Upper lobe of left lung (tissue), 6 donors: Measurements from ENCODE around the gene DIP2C. TPM values are rescaled to one million over a fixed set of nuclear protein-coding genes. Genes with fewer than 3 reads are reported as not detected.

Experiments used
- ATAC-seq, 2 donors: fragments of 200-7000 bp; cut with Tn5 transposase; one replicate each; pipeline ENCODE4 v1.9.1; 2022; ENCODE audit warnings: mild to moderate bottlenecking in 2 of 2, moderate library complexity in 2 of 2; ENCODE audit not compliant: low FRiP score in 2 of 2
- DNase-seq, 2 donors: peaks; one replicate each; pipeline ENCODE4 v3.0.0-alpha.2; 2019 to 2020
- H3K27ac ChIP-seq, 4 donors: fragments of 200-600 bp; sonication (generic); one replicate each; pipeline ENCODE4 v1.5.1; 2016 to 2019
- H3K27me3 ChIP-seq, 4 donors: fragments of 200-600 bp; sonication (generic); one replicate each; pipeline ENCODE4 v1.5.1; 2017 to 2019
- H3K36me3 ChIP-seq, 4 donors: fragments of 200-600 bp; sonication (generic); one replicate each; pipeline ENCODE4 v1.5.1; 2016 to 2019
- H3K4me1 ChIP-seq, 4 donors: fragments of 200-600 bp; sonication (generic); one replicate each; pipeline ENCODE4 v1.5.1; 2018 to 2019
- H3K4me3 ChIP-seq, 4 donors: fragments of 200-600 bp; sonication (generic); one replicate each; pipeline ENCODE4 v1.5.1; 2017 to 2019; ENCODE audit warnings: mild to moderate bottlenecking in 2 of 4, moderate library complexity in 1 of 4
- H3K9me3 ChIP-seq, 4 donors: fragments of 200-600 bp; sonication (generic); one replicate each; pipeline ENCODE4 v1.5.1; 2018 to 2019
- CTCF ChIP-seq, 6 experiments: fragments of 450-650 bp in 4 of 6; fragments of 200-600 bp in 2 of 6; sonication (generic) in 2 of 6; IDR thresholded peaks; one replicate each; pipeline ENCODE4 v1.5.1; 2016 to 2019; ENCODE audit warnings: antibody characterized with exemption in 6 of 6
- EP300 ChIP-seq, 4 donors: sonication (generic); formaldehyde crosslinking; IDR thresholded peaks; one replicate each; pipeline ENCODE4 v1.5.1; 2017; ENCODE audit warnings: antibody characterized with exemption in 4 of 4, control low read depth in 2 of 4
- POLR2A ChIP-seq, 4 donors: fragments of 450-650 bp; IDR thresholded peaks; one replicate each; pipeline ENCODE4 v1.5.1; 2016 to 2017; ENCODE audit warnings: antibody characterized with exemption in 4 of 4, mild to moderate bottlenecking in 2 of 4
- POLR2AphosphoS5 ChIP-seq, 2 donors: sonication (generic); formaldehyde crosslinking; IDR thresholded peaks; one replicate each; pipeline ENCODE4 v1.5.1; 2017; ENCODE audit warnings: antibody characterized with exemption in 2 of 2
- WGBS, 2 donors: methylation state at CpG; one replicate each; pipeline ENCODE4 v1.1.5; 2017 to 2018; 5-methylcytosine and 5-hydroxymethylcytosine counted together
- total RNA-seq, 6 donors: library from RNA; depleted of rRNA in 4 of 6; stranded (reverse); fragments of >200 nt in 4 of 6; gene quantifications; one replicate each; pipeline versions ENCODE4 v1.1.0 to v1.2.1, GENCODE V29; 2016 to 2021
- donor health status: DM: no; HTN: no; CAD: no; lungs with moderate emphysema.
- donor health status: DM: no; HTN: yes; CAD: no; lungs with severe emphysema.

The DIP2C gene
- total RNA-seq, 6 donors from 2014 or later = 11.6 to 32.5 (median 14.7) TPM

GRCh38 chr10:361203-362081, 328.0 kb downstream of the DIP2C start:
- TF ChIP-seq POLR2A (IDR thresholded peaks at IDR 0.05) (no peak), CTCF (IDR thresholded peaks at IDR 0.05) (no peak), POLR2AphosphoS5 (IDR thresholded peaks at IDR 0.05) (no peak), EP300 (IDR thresholded peaks at IDR 0.05) (no peak)
- H3K4me1 ChIP-seq = no peaks in the 10 kb centered on the region
- no peaks in the 10 kb centered on the region for H3K27me3 ChIP-seq
- peaks cover 0 to 63% (median 33%) of the 10 kb centered on the region in 4 donors for H3K36me3 ChIP-seq
- DNase-seq (no peak), ATAC-seq (no peak)
- H3K9me3 ChIP-seq = no peaks in the 10 kb centered on the region
- 77 to 79% methylated on average over 23 of the region's 23 CpGs for WGBS, 2 donors
- no peak overlapping the region for H3K27ac ChIP-seq
- H3K4me3 ChIP-seq = no peak overlapping the region

GRCh38 chr10:360653-361052, 328.8 kb downstream of the DIP2C start:
- Histone ChIP-seq H3K27me3 (no peaks in the 10 kb centered on the region), H3K4me3 (no peak overlapping the region), H3K9me3 (no peaks in the 10 kb centered on the region), H3K27ac (no peak overlapping the region), H3K36me3 (peaks cover 0 to 55% (median 31%) of the 10 kb centered on the region in 4 donors), H3K4me1 (no peaks in the 10 kb centered on the region)
- WGBS, 2 donors = 68 to 90% methylated on average over 6 of the region's 6 CpGs
- TF ChIP-seq EP300 (IDR thresholded peaks at IDR 0.05) = no peak
- TF ChIP-seq POLR2A (IDR thresholded peaks at IDR 0.05) = no peak
- no peak for TF ChIP-seq POLR2AphosphoS5 (IDR thresholded peaks at IDR 0.05)
- TF ChIP-seq CTCF (IDR thresholded peaks at IDR 0.05) = no peak
- DNase-seq = no peak
- no peak for ATAC-seq

- H3K36me3 ChIP-seq = peaks cover 0 to 59% (median 33%) of the 10 kb centered on the region in 4 donors
Observed at GRCh38 chr10:359762-360161, 329.7 kb downstream of the DIP2C start.

GRCh38 chr10:359093-359492, 330.4 kb downstream of the DIP2C start:
- peaks cover 0 to 59% (median 33%) of the 10 kb centered on the region in 4 donors for H3K36me3 ChIP-seq
- 94% methylated on average over 18 of the region's 18 CpGs for WGBS, 2 donors
- no peaks in the 10 kb centered on the region for H3K27me3 ChIP-seq
- no peaks in the 10 kb centered on the region for H3K4me1 ChIP-seq
- TF ChIP-seq POLR2AphosphoS5 (IDR thresholded peaks at IDR 0.05) (no peak), EP300 (IDR thresholded peaks at IDR 0.05) (no peak), CTCF (IDR thresholded peaks at IDR 0.05) (no peak), POLR2A (IDR thresholded peaks at IDR 0.05) (no peak)
- no peak overlapping the region for H3K4me3 ChIP-seq
- no peaks in the 10 kb centered on the region for H3K9me3 ChIP-seq
- ATAC-seq = no peak
- no peak for DNase-seq
- no peak overlapping the region for H3K27ac ChIP-seq

More at GRCh38 chr10:359762-360161, 329.7 kb downstream of the DIP2C start:
- DNase-seq = no peak
- TF ChIP-seq CTCF (IDR thresholded peaks at IDR 0.05) = no peak
- no peak for TF ChIP-seq POLR2AphosphoS5 (IDR thresholded peaks at IDR 0.05)
- no peak for TF ChIP-seq EP300 (IDR thresholded peaks at IDR 0.05)
- TF ChIP-seq POLR2A (IDR thresholded peaks at IDR 0.05) = no peak
- Histone ChIP-seq H3K27me3 (no peaks in the 10 kb centered on the region), H3K4me1 (no peaks in the 10 kb centered on the region), H3K4me3 (no peak overlapping the region), H3K27ac (no peak overlapping the region), H3K9me3 (no peaks in the 10 kb centered on the region)
- ATAC-seq = no peak
- 93 to 96% methylated on average over 14 of the region's 14 CpGs for WGBS, 2 donors
